Left lung (tissue), 14 donors: ENCODE results near the gene ALKBH6. TPM values are rescaled to one million over a fixed set of nuclear protein-coding genes. Genes with fewer than 3 reads are reported as not detected.

Experiments
- ATAC-seq: fragments of 200-7000 bp; cut with Tn5 transposase; one replicate; pipeline ENCODE4 v1.9.1; 2020; ENCODE audit warnings: moderate library complexity
- DNase-seq, 4 donors: peaks; one replicate each; pipeline ENCODE4 v3.0.0-alpha.2; 2013 to 2020
- H3K27ac ChIP-seq, 2 donors: fragments of 200-600 bp; sonication (generic) in 1 of 2; one replicate each; pipeline versions ENCODE4 v1.5.0 to v1.8.0; 2020 to 2021
- H3K27me3 ChIP-seq, 2 donors: fragments of 200-600 bp; sonication (generic) in 1 of 2; one replicate each; pipeline versions ENCODE4 v1.5.0 to v1.8.0; 2020 to 2021
- H3K36me3 ChIP-seq, 2 donors: fragments of 200-600 bp; sonication (generic) in 1 of 2; one replicate each; pipeline versions ENCODE4 v1.5.0 to v1.8.0; 2020 to 2021
- H3K4me1 ChIP-seq, 2 donors: fragments of 200-600 bp; one replicate each; pipeline ENCODE4 v1.8.0; 2021
- H3K4me3 ChIP-seq, 2 donors: fragments of 200-600 bp; sonication (generic) in 1 of 2; one replicate each; pipeline versions ENCODE4 v1.5.0 to v1.8.0; 2020 to 2021; ENCODE audit warnings: mild to moderate bottlenecking in 1 of 2
- H3K9me3 ChIP-seq, 2 donors: fragments of 200-600 bp; sonication (generic) in 1 of 2; one replicate each; pipeline versions ENCODE4 v1.5.0 to v1.8.0; 2020 to 2021
- CTCF ChIP-seq, 2 donors: fragments of 200-600 bp; sonication (generic) in 1 of 2; IDR thresholded peaks; one replicate each; pipeline versions ENCODE4 v1.5.0 to v1.8.0; 2021; ENCODE audit warnings: antibody characterized with exemption in 2 of 2
- intact Hi-C, 2 donors: fragments of 100-400 bp; cut with DNase I; formaldehyde crosslinking; loops; one replicate each; pipeline versions ENCODE4 v1.11.2 to v1.14.2; 2022
- long read RNA-seq, 12 donors: library from polyadenylated mRNA in 2 of 12; unstranded in 2 of 12; transcript quantifications; one replicate each; pipeline ENCODE4 v2.0.0 and lab custom pipeline, GENCODE V29; 2019 to 2026
- polyA plus RNA-seq, 6 donors: library from polyadenylated mRNA; unstranded; fragments of 120-200 nt; gene quantifications; one replicate each; pipeline ENCODE4 v1.2.1, GENCODE V29; 2013; ENCODE audit not compliant: insufficient read length in 6 of 6
- total RNA-seq, 2 donors: library from RNA; stranded (reverse); fragmentation: NEBNext Ultra II Directional; extraction: Animal tissue kit (Norgen Biotek cat#: 25700); gene quantifications; one replicate each; pipeline ENCODE4 v1.2.1, GENCODE V29; 2021
- donor health status: DM: no; HTN: yes; CAD: no.
- donor health status: DM: no; HTN: no; CAD: no.

The ALKBH6 gene
- total RNA-seq (10 to 100 TPM; 19.3 to 22.7 TPM), polyA plus RNA-seq (10 to 100 TPM; 16.8 to 21.0 (median 19.2) TPM)
- long read RNA-seq, donor 1, partial matches to known transcripts = 0 of 4 reads
- long read RNA-seq, donor 1, other reads (novel, unspliced or antisense) = 0 of 4 reads
- long read RNA-seq, donor 2, partial matches to known transcripts = 0 of 7 reads
- long read RNA-seq, donor 2, other reads (novel, unspliced or antisense) = 0 of 7 reads
- long read RNA-seq, donor 3, partial matches to known transcripts = 0 of 2 reads
- long read RNA-seq, donor 3, other reads (novel, unspliced or antisense) = 0 of 2 reads
- long read RNA-seq, donor 4, transcript ALKBH6-202 (7 exons, 973 nt) = major isoform, 10 of 17 reads
- long read RNA-seq, donor 4, partial matches to known transcripts = 3 of 17 reads
- long read RNA-seq, donor 4, other reads (novel, unspliced or antisense) = 3 of 17 reads
- long read RNA-seq, donor 5, partial matches to known transcripts = 8 of 12 reads
- long read RNA-seq, donor 5, other reads (novel, unspliced or antisense) = 0 of 12 reads
- long read RNA-seq, donor 6, partial matches to known transcripts = 0 of 5 reads
- long read RNA-seq, donor 6, other reads (novel, unspliced or antisense) = 0 of 5 reads
- long read RNA-seq, donor 7, partial matches to known transcripts = 0 of 2 reads
- long read RNA-seq, donor 7, other reads (novel, unspliced or antisense) = 0 of 2 reads
- long read RNA-seq, donor 8, partial matches to known transcripts = 0 of 5 reads
- long read RNA-seq, donor 8, other reads (novel, unspliced or antisense) = 0 of 5 reads
- long read RNA-seq, donor 9 = 0 reads
- long read RNA-seq, donor 10, transcript ALKBH6-202 (7 exons, 973 nt) = major isoform, 10 of 25 reads
- long read RNA-seq, donor 10, partial matches to known transcripts = 3 of 25 reads
- long read RNA-seq, donor 10, other reads (novel, unspliced or antisense) = 10 of 25 reads
- long read RNA-seq, donor 11 = 0 reads
- long read RNA-seq, donor 12, partial matches to known transcripts = 0 of 4 reads
- long read RNA-seq, donor 12, other reads (novel, unspliced or antisense) = 0 of 4 reads

GRCh38 chr19:36014012-36014924, at the start of gene ALKBH6:
ALKBH6 (minus strand) TSS chr19:36014213; CDS start chr19:36013397, 816 bp downstream.
- Histone ChIP-seq H3K27me3 (peaks cover 0 to 6% of the 10 kb centered on the region in 2 donors), H3K27ac (peak within 1 kb of the TSS; percentile 26 to 75), H3K9me3 (no peaks in the 10 kb centered on the region), H3K4me3 (peak within 1 kb of the TSS; percentile 54 to 65), H3K4me1 (peaks cover 6 to 23% of the 10 kb centered on the region in 2 donors), H3K36me3 (no peaks in the 10 kb centered on the region)
- intact Hi-C loops = no loop called here
- ATAC-seq (peak; percentile 98), DNase-seq (peak; percentile 98 to 100 (median 99))
- no peak for TF ChIP-seq CTCF (IDR thresholded peaks at IDR 0.05)

GRCh38 chr19:36061367-36061766, 47.4 kb upstream of the ALKBH6 start:
- Histone ChIP-seq H3K36me3 (peaks cover 0 to 15% of the 10 kb centered on the region in 2 donors), H3K27me3 (no peaks in the 10 kb centered on the region), H3K9me3 (no peaks in the 10 kb centered on the region), H3K4me1 (no peaks in the 10 kb centered on the region), H3K27ac (no peak overlapping the region), H3K4me3 (no peak overlapping the region)
- TF ChIP-seq CTCF (IDR thresholded peaks at IDR 0.05) = no peak
- intact Hi-C loops = no loop called here
- DNase-seq (no peak), ATAC-seq (no peak)

- H3K27me3 ChIP-seq = no peaks in the 10 kb centered on the region
- no peak for DNase-seq
- peaks cover 0 to 8% of the 10 kb centered on the region in 2 donors for H3K36me3 ChIP-seq
- no peak overlapping the region for H3K4me3 ChIP-seq
- H3K27ac ChIP-seq = no peak overlapping the region
- H3K9me3 ChIP-seq = no peaks in the 10 kb centered on the region
- peak; percentile 21 to 48 for TF ChIP-seq CTCF (IDR thresholded peaks at IDR 0.05)
- H3K4me1 ChIP-seq = peaks cover 1 to 6% of the 10 kb centered on the region in 2 donors
- peak; percentile 92 for ATAC-seq
- intact Hi-C loops = no loop called here
Measured at GRCh38 chr19:36060430-36060829, 46.4 kb upstream of the ALKBH6 start.

GRCh38 chr19:36059180-36059910, 45.3 kb upstream of the ALKBH6 start:
- no peak for ATAC-seq
- Histone ChIP-seq H3K4me3 (no peak overlapping the region), H3K27ac (no peak overlapping the region), H3K4me1 (peaks cover 5 to 11% of the 10 kb centered on the region in 2 donors), H3K9me3 (no peaks in the 10 kb centered on the region), H3K27me3 (no peaks in the 10 kb centered on the region), H3K36me3 (peaks cover 0 to 8% of the 10 kb centered on the region in 2 donors)
- no peak for TF ChIP-seq CTCF (IDR thresholded peaks at IDR 0.05)
- no peak for DNase-seq
- intact Hi-C loops = no loop called here
